Liver (tissue), 9 donors: ENCODE data around the gene ATP13A2. TPM values are rescaled to one million over a fixed set of nuclear protein-coding genes. Genes with fewer than 3 reads are reported as not detected.

Experiments
- DNase-seq: peaks from one replicate; pipeline ENCODE4 v3.0.0-alpha.2; 2017; ENCODE audit warnings: low spot score
- H3K27ac ChIP-seq, 2 donors: one replicate each; pipeline ENCODE4 v1.7.0; 2013; ENCODE audit warnings: inconsistent platforms in 2 of 2, low read length in 2 of 2, control low read depth in 1 of 2, low read depth in 1 of 2, mild to moderate bottlenecking in 1 of 2
- H3K27me3 ChIP-seq, 4 donors: one replicate each; pipeline versions ENCODE4 v1.6.1 to v1.7.0; 2013; ENCODE audit warnings: low read length in 3 of 4, inconsistent platforms in 1 of 4, mild to moderate bottlenecking in 1 of 4, moderate library complexity in 1 of 4; ENCODE audit not compliant: control insufficient read depth in 4 of 4, insufficient read depth in 4 of 4
- H3K36me3 ChIP-seq, 4 donors: one replicate each; pipeline versions ENCODE4 v1.6.1 to v1.7.0; 2013; ENCODE audit warnings: low read length in 3 of 4, mild to moderate bottlenecking in 3 of 4, low read depth in 1 of 4, moderate library complexity in 1 of 4; ENCODE audit not compliant: control insufficient read depth in 4 of 4, insufficient read depth in 3 of 4
- H3K4me1 ChIP-seq, 4 donors: one replicate each; pipeline versions ENCODE4 v1.6.1 to v1.7.0; 2013; ENCODE audit warnings: low read length in 3 of 4, mild to moderate bottlenecking in 3 of 4, moderate library complexity in 1 of 4; ENCODE audit not compliant: control insufficient read depth in 4 of 4, insufficient read depth in 4 of 4
- H3K4me3 ChIP-seq, 3 donors: one replicate each; pipeline versions ENCODE4 v1.6.1 to v1.7.0; 2013; ENCODE audit warnings: low read length in 3 of 3, control low read depth in 1 of 3, low read depth in 1 of 3, mild to moderate bottlenecking in 1 of 3
- H3K9ac ChIP-seq, 2 donors: one replicate each; pipeline ENCODE4 v1.7.0; 2013; ENCODE audit warnings: low read length in 2 of 2, mild to moderate bottlenecking in 2 of 2, moderate library complexity in 2 of 2, control low read depth in 1 of 2, low read depth in 1 of 2
- H3K9me3 ChIP-seq, 4 donors: one replicate each; pipeline versions ENCODE4 v1.6.1 to v1.7.0; 2013; ENCODE audit warnings: low read length in 3 of 4; ENCODE audit not compliant: control insufficient read depth in 4 of 4
- FOXA1 ChIP-seq: IDR thresholded peaks from 2 replicates; pipeline ENCODE4 v1.6.1; 2016; ENCODE audit warnings: antibody characterized with exemption
- FOXA2 ChIP-seq: IDR thresholded peaks from 2 replicates; pipeline ENCODE4 v1.6.1; 2016; ENCODE audit warnings: antibody characterized with exemption
- GABPA ChIP-seq, 2 donors: IDR thresholded peaks in 1 of 2; conservative IDR thresholded peaks in 1 of 2; 2 replicates each; pipeline ENCODE4 v1.6.1; 2016; ENCODE audit warnings: antibody characterized with exemption in 2 of 2, mild to moderate bottlenecking in 1 of 2, moderate library complexity in 1 of 2
- HNF4A ChIP-seq, 2 donors: conservative IDR thresholded peaks; 2 replicates each; pipeline ENCODE4 v1.6.1; 2016; ENCODE audit warnings: antibody characterized with exemption in 2 of 2, mild to moderate bottlenecking in 2 of 2
- HNF4G ChIP-seq: IDR thresholded peaks from 2 replicates; pipeline ENCODE4 v1.6.1; 2016; ENCODE audit warnings: antibody characterized with exemption
- JUND ChIP-seq, 2 donors: IDR thresholded peaks; 2 replicates each; pipeline ENCODE4 v1.6.1; 2016; ENCODE audit warnings: antibody characterized with exemption in 2 of 2
- NR2F2 ChIP-seq: IDR thresholded peaks from 2 replicates; pipeline ENCODE4 v1.6.1; 2016; ENCODE audit warnings: antibody characterized with exemption
- RAD21 ChIP-seq, 2 donors: IDR thresholded peaks; 2 replicates each; pipeline ENCODE4 v1.6.1; 2016; ENCODE audit warnings: antibody characterized with exemption in 2 of 2, mild to moderate bottlenecking in 2 of 2
- RXRA ChIP-seq, 2 donors: IDR thresholded peaks; 2 replicates each; pipeline ENCODE4 v1.6.1; 2017 to 2018; ENCODE audit warnings: antibody characterized with exemption in 2 of 2, mild to moderate bottlenecking in 1 of 2
- SP1 ChIP-seq: IDR thresholded peaks from 2 replicates; pipeline ENCODE4 v1.6.1; 2018; ENCODE audit warnings: antibody characterized with exemption, mild to moderate bottlenecking
- TAF1 ChIP-seq: conservative IDR thresholded peaks from 2 replicates; pipeline ENCODE4 v1.6.1; 2016; ENCODE audit warnings: antibody characterized with exemption, mild to moderate bottlenecking
- YY1 ChIP-seq: IDR thresholded peaks from 2 replicates; pipeline ENCODE4 v1.6.1; 2016; ENCODE audit warnings: antibody characterized with exemption, mild to moderate bottlenecking
- WGBS: extraction: QIAGEN DNeasy Blood & Tissue Kit; methylation state at CpG from one replicate; pipeline ENCODE4 v1.1.7; 2013; 5-methylcytosine and 5-hydroxymethylcytosine counted together
- polyA plus RNA-seq, 2 donors: library from polyadenylated mRNA; stranded (reverse) in 1 of 2; unstranded in 1 of 2; fragments of 200-250 nt in 1 of 2; fragments of >200 nt in 1 of 2; fragmentation: Nextera tagmentation in 1 of 2; extraction: Ambion mirVana in 1 of 2; gene quantifications; one replicate each; pipeline versions ENCODE4 v1.2.1 to v1.2.3, GENCODE V29; 2013 to 2015
- total RNA-seq, 2 donors: library from RNA; depleted of rRNA; stranded (reverse); fragments of >200 nt; gene quantifications; one replicate each; pipeline ENCODE4 v1.2.3, GENCODE V29; 2014
- TF ChIP-seq, protein P1 (sequence below): IDR thresholded peaks from 2 replicates; pipeline ENCODE4 v1.6.1; 2016; ENCODE audit warnings: antibody characterized with exemption
- TF ChIP-seq, protein P2 (sequence below): fragments of 150-350 bp; IDR thresholded peaks from 2 replicates; pipeline ENCODE4 v1.5.1; 2017; ENCODE audit warnings: improper control_type of control experiment, low read depth, low read length; ENCODE audit not compliant: missing input control
- TF ChIP-seq, protein P3 (sequence below): IDR thresholded peaks from 2 replicates; pipeline ENCODE4 v1.6.1; 2016; ENCODE audit warnings: antibody characterized with exemption
- TF ChIP-seq, protein P4 (sequence below): IDR thresholded peaks from 2 replicates; pipeline ENCODE4 v1.6.1; 2016; ENCODE audit warnings: antibody characterized with exemption
- TF ChIP-seq, protein P5 (sequence below): IDR thresholded peaks from 2 replicates; pipeline ENCODE4 v1.6.1; 2016; ENCODE audit warnings: antibody characterized with exemption, mild to moderate bottlenecking
- donor health status: healthy.
- donor health status: healthy.
- donor health status: healthy.
- donor health status: healthy.
- donor health status: healthy.

ATP13A2 gene
- total and polyA plus RNA-seq, 4 donors, result 2.4 to 12.2 (median 8.1) TPM

DNA sequence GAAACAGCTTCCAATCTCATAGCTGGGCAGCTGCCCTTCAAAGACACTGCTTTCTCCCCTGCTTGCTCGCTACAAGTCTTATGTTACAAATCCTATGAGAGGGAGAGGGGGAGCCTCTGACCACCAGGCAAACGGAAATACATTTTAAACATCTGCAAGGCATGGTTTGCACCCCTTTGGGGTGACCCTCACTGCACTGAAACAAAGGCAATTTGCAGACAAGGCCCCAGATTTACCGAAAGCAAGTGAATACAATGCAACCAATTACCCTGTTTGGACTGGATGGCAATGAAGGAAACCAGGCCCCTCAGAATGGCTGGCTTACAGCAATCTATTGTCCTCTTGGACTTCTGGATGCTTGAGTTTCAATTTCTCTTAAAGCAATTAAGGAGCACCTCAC is 11.8 kb upstream of the ATP13A2 start:
- H3K27ac ChIP-seq, result no peak overlapping the region
- peaks cover 25 to 98% (median 77%) of the 10 kb centered on the region in 4 donors for H3K36me3 ChIP-seq
- no peak for DNase-seq
- H3K27me3 ChIP-seq, result no peaks in the 10 kb centered on the region
- no peak overlapping the region for H3K4me3 ChIP-seq
- TF ChIP-seq HNF4A (conservative IDR thresholded peaks at IDR 0.05) (no peak), FOXA2 (no peak), HNF4G (no peak), FOXA1 (no peak), RAD21 (IDR thresholded peaks at IDR 0.05) (no peak), JUND (IDR thresholded peaks at IDR 0.05) (no peak), YY1 (no peak), SP1 (no peak), NR2F2 (no peak), GABPA (IDR thresholded peaks at IDR 0.05 in 1 of 2, conservative IDR thresholded peaks at IDR 0.05 in 1 of 2) (no peak), TAF1 (no peak), RXRA (IDR thresholded peaks at IDR 0.05) (no peak)
- TF ChIP-seq, protein P1, sequence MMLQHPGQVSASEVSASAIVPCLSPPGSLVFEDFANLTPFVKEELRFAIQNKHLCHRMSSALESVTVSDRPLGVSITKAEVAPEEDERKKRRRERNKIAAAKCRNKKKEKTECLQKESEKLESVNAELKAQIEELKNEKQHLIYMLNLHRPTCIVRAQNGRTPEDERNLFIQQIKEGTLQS, result no peak
- TF ChIP-seq, protein P2, sequence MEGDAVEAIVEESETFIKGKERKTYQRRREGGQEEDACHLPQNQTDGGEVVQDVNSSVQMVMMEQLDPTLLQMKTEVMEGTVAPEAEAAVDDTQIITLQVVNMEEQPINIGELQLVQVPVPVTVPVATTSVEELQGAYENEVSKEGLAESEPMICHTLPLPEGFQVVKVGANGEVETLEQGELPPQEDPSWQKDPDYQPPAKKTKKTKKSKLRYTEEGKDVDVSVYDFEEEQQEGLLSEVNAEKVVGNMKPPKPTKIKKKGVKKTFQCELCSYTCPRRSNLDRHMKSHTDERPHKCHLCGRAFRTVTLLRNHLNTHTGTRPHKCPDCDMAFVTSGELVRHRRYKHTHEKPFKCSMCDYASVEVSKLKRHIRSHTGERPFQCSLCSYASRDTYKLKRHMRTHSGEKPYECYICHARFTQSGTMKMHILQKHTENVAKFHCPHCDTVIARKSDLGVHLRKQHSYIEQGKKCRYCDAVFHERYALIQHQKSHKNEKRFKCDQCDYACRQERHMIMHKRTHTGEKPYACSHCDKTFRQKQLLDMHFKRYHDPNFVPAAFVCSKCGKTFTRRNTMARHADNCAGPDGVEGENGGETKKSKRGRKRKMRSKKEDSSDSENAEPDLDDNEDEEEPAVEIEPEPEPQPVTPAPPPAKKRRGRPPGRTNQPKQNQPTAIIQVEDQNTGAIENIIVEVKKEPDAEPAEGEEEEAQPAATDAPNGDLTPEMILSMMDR, result no peak
- TF ChIP-seq, protein P3, sequence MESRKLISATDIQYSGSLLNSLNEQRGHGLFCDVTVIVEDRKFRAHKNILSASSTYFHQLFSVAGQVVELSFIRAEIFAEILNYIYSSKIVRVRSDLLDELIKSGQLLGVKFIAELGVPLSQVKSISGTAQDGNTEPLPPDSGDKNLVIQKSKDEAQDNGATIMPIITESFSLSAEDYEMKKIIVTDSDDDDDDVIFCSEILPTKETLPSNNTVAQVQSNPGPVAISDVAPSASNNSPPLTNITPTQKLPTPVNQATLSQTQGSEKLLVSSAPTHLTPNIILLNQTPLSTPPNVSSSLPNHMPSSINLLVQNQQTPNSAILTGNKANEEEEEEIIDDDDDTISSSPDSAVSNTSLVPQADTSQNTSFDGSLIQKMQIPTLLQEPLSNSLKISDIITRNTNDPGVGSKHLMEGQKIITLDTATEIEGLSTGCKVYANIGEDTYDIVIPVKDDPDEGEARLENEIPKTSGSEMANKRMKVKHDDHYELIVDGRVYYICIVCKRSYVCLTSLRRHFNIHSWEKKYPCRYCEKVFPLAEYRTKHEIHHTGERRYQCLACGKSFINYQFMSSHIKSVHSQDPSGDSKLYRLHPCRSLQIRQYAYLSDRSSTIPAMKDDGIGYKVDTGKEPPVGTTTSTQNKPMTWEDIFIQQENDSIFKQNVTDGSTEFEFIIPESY, result no peak
- TF ChIP-seq, protein P4, sequence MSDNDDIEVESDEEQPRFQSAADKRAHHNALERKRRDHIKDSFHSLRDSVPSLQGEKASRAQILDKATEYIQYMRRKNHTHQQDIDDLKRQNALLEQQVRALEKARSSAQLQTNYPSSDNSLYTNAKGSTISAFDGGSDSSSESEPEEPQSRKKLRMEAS, result no peak
- TF ChIP-seq, protein P5, sequence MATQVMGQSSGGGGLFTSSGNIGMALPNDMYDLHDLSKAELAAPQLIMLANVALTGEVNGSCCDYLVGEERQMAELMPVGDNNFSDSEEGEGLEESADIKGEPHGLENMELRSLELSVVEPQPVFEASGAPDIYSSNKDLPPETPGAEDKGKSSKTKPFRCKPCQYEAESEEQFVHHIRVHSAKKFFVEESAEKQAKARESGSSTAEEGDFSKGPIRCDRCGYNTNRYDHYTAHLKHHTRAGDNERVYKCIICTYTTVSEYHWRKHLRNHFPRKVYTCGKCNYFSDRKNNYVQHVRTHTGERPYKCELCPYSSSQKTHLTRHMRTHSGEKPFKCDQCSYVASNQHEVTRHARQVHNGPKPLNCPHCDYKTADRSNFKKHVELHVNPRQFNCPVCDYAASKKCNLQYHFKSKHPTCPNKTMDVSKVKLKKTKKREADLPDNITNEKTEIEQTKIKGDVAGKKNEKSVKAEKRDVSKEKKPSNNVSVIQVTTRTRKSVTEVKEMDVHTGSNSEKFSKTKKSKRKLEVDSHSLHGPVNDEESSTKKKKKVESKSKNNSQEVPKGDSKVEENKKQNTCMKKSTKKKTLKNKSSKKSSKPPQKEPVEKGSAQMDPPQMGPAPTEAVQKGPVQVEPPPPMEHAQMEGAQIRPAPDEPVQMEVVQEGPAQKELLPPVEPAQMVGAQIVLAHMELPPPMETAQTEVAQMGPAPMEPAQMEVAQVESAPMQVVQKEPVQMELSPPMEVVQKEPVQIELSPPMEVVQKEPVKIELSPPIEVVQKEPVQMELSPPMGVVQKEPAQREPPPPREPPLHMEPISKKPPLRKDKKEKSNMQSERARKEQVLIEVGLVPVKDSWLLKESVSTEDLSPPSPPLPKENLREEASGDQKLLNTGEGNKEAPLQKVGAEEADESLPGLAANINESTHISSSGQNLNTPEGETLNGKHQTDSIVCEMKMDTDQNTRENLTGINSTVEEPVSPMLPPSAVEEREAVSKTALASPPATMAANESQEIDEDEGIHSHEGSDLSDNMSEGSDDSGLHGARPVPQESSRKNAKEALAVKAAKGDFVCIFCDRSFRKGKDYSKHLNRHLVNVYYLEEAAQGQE, result no peak
- H3K4me1 ChIP-seq, result no peaks in the 10 kb centered on the region
- no peaks in the 10 kb centered on the region for H3K9me3 ChIP-seq
- 88% methylated on average over 3 of the region's 3 CpGs for WGBS
- no peak overlapping the region for H3K9ac ChIP-seq

DNA sequence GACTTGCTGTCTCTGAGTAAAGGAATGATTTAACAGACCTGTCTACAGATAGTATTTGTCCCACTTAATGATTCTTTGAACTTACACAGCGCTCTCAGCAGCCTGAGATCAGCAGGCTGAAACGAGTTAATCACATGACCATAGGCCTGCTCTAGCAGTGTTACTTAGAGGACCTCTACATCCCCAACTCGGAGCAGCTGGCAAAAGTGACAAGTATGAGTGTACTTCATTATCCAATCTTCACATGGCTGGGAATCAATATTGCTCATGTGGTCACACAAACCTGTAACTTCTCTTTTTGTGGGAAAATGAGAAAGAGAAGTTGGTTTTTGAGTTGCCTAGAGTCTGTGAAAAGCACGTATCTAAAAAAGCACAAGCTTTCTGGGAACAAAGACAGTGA is 11.4 kb upstream of the ATP13A2 start:
- H3K36me3 ChIP-seq, result peaks cover 25 to 98% (median 77%) of the 10 kb centered on the region in 4 donors
- no peaks in the 10 kb centered on the region for H3K4me1 ChIP-seq
- 72% methylated on average over 4 of the region's 4 CpGs for WGBS
- DNase-seq, result no peak
- H3K4me3 ChIP-seq, result no peak overlapping the region
- no peaks in the 10 kb centered on the region for H3K27me3 ChIP-seq
- H3K9ac ChIP-seq, result no peak overlapping the region
- H3K27ac ChIP-seq, result no peak overlapping the region
- no peaks in the 10 kb centered on the region for H3K9me3 ChIP-seq
- TF ChIP-seq, protein P2, result no peak
- TF ChIP-seq FOXA2, result no peak
- TF ChIP-seq, protein P5, result no peak
- TF ChIP-seq JUND (IDR thresholded peaks at IDR 0.05), result no peak
- TF ChIP-seq, protein P4, result no peak
- no peak for TF ChIP-seq RAD21 (IDR thresholded peaks at IDR 0.05)
